GM20431 (cell line): ENCODE results near the gene CT47A1.
"Not testable (repeated sequence)": the region's sequence is repeated elsewhere in the genome, so short reads cannot be mapped to it uniquely, and the experiment has no call there.

Source experiments
- in situ Hi-C: fragments of 300-500 bp; cut with MseI, MboI; formaldehyde crosslinking; loops from one replicate; pipeline ENCODE4 v1.15.0; 2020; ENCODE audit warnings: low sequenced_read_pairs; ENCODE audit not compliant: unreplicated experiment

The CT47A1 gene

GRCh38 chrX:120985660-120986059 lies at the start of gene CT47A1:
Gene CT47A1, minus strand, starts transcription at chrX:120985760. Its CDS starts 231 bp downstream, at chrX:120985529.
- in situ Hi-C loops: not testable (repeated sequence)

GRCh38 chrX:121032531-121032930 lies 47.0 kb upstream of the CT47A1 start:
- in situ Hi-C loops: no loop called here

GRCh38 chrX:121030083-121030482 lies 44.5 kb upstream of the CT47A1 start:
- in situ Hi-C loops: no loop called here

GRCh38 chrX:121028419-121028818 lies 42.9 kb upstream of the CT47A1 start:
- in situ Hi-C loops: no loop called here

GRCh38 chrX:121014826-121015225 lies 29.3 kb upstream of the CT47A1 start:
- in situ Hi-C loops: no loop called here

- in situ Hi-C loops: no loop called here
Measured at GRCh38 chrX:121013897-121014455, 28.4 kb upstream of the CT47A1 start.

GRCh38 chrX:121011254-121011653 lies 25.7 kb upstream of the CT47A1 start:
- in situ Hi-C loops: no loop called here

GRCh38 chrX:121010218-121010617 lies 24.7 kb upstream of the CT47A1 start:
- in situ Hi-C loops: no loop called here

- in situ Hi-C loops: no loop called here
Measured at GRCh38 chrX:121009764-121010163, 24.2 kb upstream of the CT47A1 start.

GRCh38 chrX:121008920-121009319 lies 23.4 kb upstream of the CT47A1 start:
- in situ Hi-C loops: no loop called here

- in situ Hi-C loops: no loop called here
Measured at GRCh38 chrX:121000589-121000988, 15.0 kb upstream of the CT47A1 start.

- in situ Hi-C loops: no loop called here
Measured at GRCh38 chrX:120999413-120999812, 13.9 kb upstream of the CT47A1 start.

- in situ Hi-C loops: not testable (repeated sequence)
Measured at GRCh38 chrX:120956500-120956899, 29.1 kb downstream of the CT47A1 start, which contains the start of gene CT47A7. Gene CT47A7, minus strand, starts transcription at chrX:120956600. Its CDS starts 255 bp downstream, at chrX:120956345.
